C4-2B (cell line): ENCODE results near the gene STAB1.

Source experiments
- ZFX ChIP-seq: fragments of 450-650 bp; IDR thresholded peaks from 2 replicates; pipeline ENCODE4 v1.6.1; 2017
- TF ChIP-seq, protein P1 (sequence below): fragments of 450-650 bp; conservative IDR thresholded peaks from 2 replicates; pipeline ENCODE4 v1.5.1; 2017; ENCODE audit warnings: mild to moderate bottlenecking

- TF ChIP-seq, protein P1, sequence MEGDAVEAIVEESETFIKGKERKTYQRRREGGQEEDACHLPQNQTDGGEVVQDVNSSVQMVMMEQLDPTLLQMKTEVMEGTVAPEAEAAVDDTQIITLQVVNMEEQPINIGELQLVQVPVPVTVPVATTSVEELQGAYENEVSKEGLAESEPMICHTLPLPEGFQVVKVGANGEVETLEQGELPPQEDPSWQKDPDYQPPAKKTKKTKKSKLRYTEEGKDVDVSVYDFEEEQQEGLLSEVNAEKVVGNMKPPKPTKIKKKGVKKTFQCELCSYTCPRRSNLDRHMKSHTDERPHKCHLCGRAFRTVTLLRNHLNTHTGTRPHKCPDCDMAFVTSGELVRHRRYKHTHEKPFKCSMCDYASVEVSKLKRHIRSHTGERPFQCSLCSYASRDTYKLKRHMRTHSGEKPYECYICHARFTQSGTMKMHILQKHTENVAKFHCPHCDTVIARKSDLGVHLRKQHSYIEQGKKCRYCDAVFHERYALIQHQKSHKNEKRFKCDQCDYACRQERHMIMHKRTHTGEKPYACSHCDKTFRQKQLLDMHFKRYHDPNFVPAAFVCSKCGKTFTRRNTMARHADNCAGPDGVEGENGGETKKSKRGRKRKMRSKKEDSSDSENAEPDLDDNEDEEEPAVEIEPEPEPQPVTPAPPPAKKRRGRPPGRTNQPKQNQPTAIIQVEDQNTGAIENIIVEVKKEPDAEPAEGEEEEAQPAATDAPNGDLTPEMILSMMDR = no peak
- TF ChIP-seq ZFX = no peak
Observed at GRCh38 chr3:52490035-52490938, 4.9 kb upstream of the STAB1 start.
